ENCODE measurements around the gene GIT1. TPM values are rescaled to one million over a fixed set of nuclear protein-coding genes. Genes with fewer than 3 reads are reported as not detected.
A peak's percentile ranks its signal among the peaks of the same experiment; 100 is the strongest.

The GIT1 gene
- total and polyA plus RNA-seq, 7 experiments from 2014 or later = 6.8 to 76.3 (median 49.1) TPM

DNA sequence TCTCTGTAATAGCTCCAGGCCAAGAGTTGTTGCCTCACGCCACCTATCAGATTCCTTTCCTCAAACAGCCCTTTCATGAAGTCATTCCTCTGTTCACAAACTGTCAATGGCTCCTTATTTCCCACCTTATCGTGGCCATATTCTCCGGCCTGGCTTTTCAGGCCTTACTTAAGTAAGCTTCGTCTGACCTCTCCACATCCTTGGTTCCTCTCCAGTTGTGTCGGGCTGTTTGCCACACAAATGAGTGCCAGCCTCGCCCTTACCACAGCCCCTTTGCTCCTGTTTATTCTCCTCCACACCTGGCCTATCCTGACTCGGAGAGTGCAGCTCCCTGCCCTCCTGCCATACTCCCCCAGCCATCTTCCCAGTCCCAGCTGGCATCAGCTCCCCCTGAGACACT lies 18.9 kb downstream of the GIT1 start:
- no peak overlapping the region for H3K4me3 ChIP-seq (ENCODE audit: low read length)
- peak overlapping the region in 8 of 9 donors; percentile 12 to 79 (median 52) for H3K27ac Mint-ChIP-seq
- H3K4me1 ChIP-seq (ENCODE audit: control insufficient read depth in 2 of 2, insufficient read depth in 2 of 2, low read length in 2 of 2) = peaks cover 9 to 12% of the 10 kb centered on the region in 2 donors
- no peak for DNase-seq
- no peaks in the 10 kb centered on the region for H3K27me3 Mint-ChIP-seq
- ChIA-PET POLR2A (interaction anchor here (0.6 to 6.0 kb wide), 3 partner anchors 9 to 908 kb away, joined by 3 to 59 read pairs (median 4); no protein-coding TSS in a partner anchor), CTCF (interaction anchor here (1.2 to 2.9 kb wide), 4 partner anchors 10 to 47 kb away, joined by 3 to 12 read pairs (median 8); no protein-coding TSS in a partner anchor)
- no peaks in the 10 kb centered on the region for H3K27me3 ChIP-seq (ENCODE audit: control insufficient read depth in 2 of 2, insufficient read depth in 2 of 2, low read length in 2 of 2)
- peaks cover 0 to 3% (median 0%) of the 10 kb centered on the region in 11 donors for H3K9me3 Mint-ChIP-seq
- peak overlapping the region; percentile 17 to 65 (median 42) for H3K4me3 Mint-ChIP-seq
- peaks cover 0 to 30% (median 4%) of the 10 kb centered on the region in 3 experiments for H3K36me3 ChIP-seq (ENCODE audit: control insufficient read depth in 2 of 3, insufficient read depth in 3 of 3, low read length in 3 of 3)
- ATAC-seq = no peak
- no peaks in the 10 kb centered on the region for H3K9me3 ChIP-seq (ENCODE audit: control insufficient read depth in 2 of 3, low read length in 3 of 3)
- H3K4me1 Mint-ChIP-seq = peaks cover 23 to 28% (median 24%) of the 10 kb centered on the region in 7 donors
- H3K36me3 Mint-ChIP-seq = peaks cover 0 to 8% (median 0%) of the 10 kb centered on the region in 5 donors
- intact Hi-C loops (cut with micrococcal nuclease) = no loop called here
- H3K27ac ChIP-seq (ENCODE audit: low read depth, low read length) = no peak overlapping the region

DNA sequence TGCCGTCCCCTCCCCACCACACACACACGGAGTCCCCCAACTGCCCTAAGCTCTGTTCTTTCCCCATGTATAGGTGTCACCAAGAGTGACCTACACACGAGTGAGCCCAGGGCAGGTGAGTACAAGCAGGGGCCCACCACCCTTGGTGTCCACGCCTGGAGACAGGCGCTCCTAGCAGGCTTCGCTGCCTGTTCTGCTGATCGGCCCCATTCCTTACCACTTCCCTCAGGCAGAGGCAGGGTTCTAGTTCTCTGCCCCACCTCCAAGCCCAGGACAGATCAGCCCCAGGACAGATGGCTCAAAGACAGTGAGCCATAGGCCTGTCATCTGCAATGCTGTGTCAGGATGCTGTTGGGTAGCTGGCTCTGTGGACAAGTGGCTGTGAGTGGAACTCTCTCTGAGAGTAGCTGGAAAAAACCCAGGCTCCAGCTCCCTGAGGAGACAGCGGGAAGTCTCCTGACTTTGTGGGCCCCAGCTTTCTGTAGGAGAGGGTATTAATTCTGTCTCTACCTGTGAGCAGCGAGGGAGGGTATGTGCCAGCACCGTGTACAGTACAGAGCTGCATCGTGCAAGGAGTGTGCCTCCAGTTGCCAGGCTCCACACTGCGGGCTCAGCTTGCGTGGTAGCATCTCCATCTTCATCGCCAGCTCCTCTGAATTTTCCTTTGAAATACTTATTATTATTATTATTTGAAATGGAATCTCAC lies 20.1 kb downstream of the GIT1 start:
- Histone ChIP-seq H3K27me3 (ENCODE audit: control insufficient read depth in 2 of 2, insufficient read depth in 2 of 2, low read length in 2 of 2) (no peaks in the 10 kb centered on the region), H3K27ac (ENCODE audit: low read depth, low read length) (peak overlapping the region; percentile 68), H3K4me1 (ENCODE audit: control insufficient read depth in 2 of 2, insufficient read depth in 2 of 2, low read length in 2 of 2) (peaks cover 12 to 23% of the 10 kb centered on the region in 2 donors), H3K9me3 (ENCODE audit: control insufficient read depth in 2 of 3, low read length in 3 of 3) (no peaks in the 10 kb centered on the region), H3K4me3 (ENCODE audit: low read length) (peak overlapping the region; percentile 66), H3K36me3 (ENCODE audit: control insufficient read depth in 2 of 3, insufficient read depth in 3 of 3, low read length in 3 of 3) (peaks cover 0 to 18% (median 4%) of the 10 kb centered on the region in 3 experiments)
- DNase-seq (no peak), ATAC-seq (no peak)
- intact Hi-C loops (cut with micrococcal nuclease) = loop anchor here (2.0 to 10.0 kb wide), 6 partner anchors 191 to 922 kb away; partner anchors contain the start of genes PHF12 (in 2 of the 2), BLTP2 (in 1 of the 2), NUFIP2 (in 1 of the 2) and SSH2 (in 1 of the 2)
- POLR2A ChIA-PET = interaction anchor here (0.9 to 6.0 kb wide), 7 partner anchors 8 to 360 kb away, joined by 3 to 59 read pairs (median 4); partner anchors contain the start of gene SSH2
- H3K36me3 Mint-ChIP-seq = peaks cover 0 to 4% (median 0%) of the 10 kb centered on the region in 5 donors
- no peaks in the 10 kb centered on the region for H3K27me3 Mint-ChIP-seq
- CTCF ChIA-PET = interaction anchor here (0.5 to 2.9 kb wide), 9 partner anchors 8 to 170 kb away, joined by 3 to 12 read pairs (median 4); partner anchors contain the start of gene ANKRD13B
- H3K9me3 Mint-ChIP-seq = peaks cover 0 to 3% (median 0%) of the 10 kb centered on the region in 11 donors
- peaks cover 24 to 36% (median 25%) of the 10 kb centered on the region in 7 donors for H3K4me1 Mint-ChIP-seq
- peak overlapping the region; percentile 84 to 99 (median 90) for H3K4me3 Mint-ChIP-seq
- peak overlapping the region in 8 of 9 donors; percentile 67 to 90 (median 83) for H3K27ac Mint-ChIP-seq

DNA sequence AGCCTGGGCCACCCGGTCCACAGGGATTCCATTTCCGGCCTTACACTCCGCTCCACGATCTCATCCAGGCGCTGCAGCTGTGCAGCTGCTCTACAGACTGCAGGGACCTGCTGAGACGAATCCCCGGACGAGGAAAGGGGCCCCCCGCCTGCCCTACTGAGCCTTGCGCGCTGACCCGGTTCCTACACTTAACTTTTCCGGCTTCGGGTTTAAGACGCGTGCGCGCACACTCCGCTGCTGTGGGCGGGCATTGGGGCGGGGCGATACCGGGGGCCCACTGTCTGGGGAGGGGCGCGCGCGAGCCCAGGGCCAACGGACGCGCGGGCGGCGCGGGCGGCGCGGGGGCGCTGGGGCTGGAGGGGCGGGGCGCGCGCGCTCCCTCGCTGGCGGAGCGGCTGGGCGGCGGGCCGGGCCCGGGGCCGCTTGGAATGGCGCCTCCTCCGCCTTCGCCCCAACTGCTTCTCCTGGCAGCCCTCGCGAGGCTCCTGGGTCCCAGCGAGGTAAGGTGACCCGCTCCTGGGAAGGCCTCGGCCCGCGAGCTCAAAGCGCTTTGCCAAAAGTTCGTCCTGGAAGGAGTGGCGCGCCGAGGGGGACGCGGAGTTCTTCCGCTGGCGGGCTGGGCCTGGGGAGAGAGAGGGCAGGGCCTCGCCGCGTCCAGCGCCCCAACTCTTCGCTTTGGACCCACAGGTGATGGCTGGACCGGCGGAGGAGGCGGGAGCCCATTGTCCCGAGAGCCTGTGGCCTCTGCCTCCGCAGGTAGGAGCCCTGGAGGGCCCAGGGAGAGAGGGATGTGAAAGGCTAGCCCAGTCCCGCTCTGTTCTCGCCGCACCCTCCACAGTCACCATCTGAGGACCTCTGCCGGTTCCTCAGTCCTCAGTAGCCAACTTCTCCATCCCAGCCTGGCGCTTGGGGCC lies 20.9 kb downstream of the GIT1 start, which contains the start of gene TP53I13:
Gene TP53I13, plus strand, starts transcription at position 371 of the 914 bp plus-strand sequence. Its CDS starts 58 bp downstream, at position 429.
- DNase-seq (peak; percentile 65 to 90 (median 81)), ATAC-seq (peak; percentile 81)
- H3K9me3 ChIP-seq (ENCODE audit: control insufficient read depth in 2 of 3, low read length in 3 of 3) = no peaks in the 10 kb centered on the region
- Mint-ChIP-seq H3K9me3 (peaks cover 0 to 3% (median 0%) of the 10 kb centered on the region in 11 donors), H3K27ac (peak within 1 kb of the TSS; percentile 82 to 97 (median 92)), H3K36me3 (peaks cover 0 to 7% (median 0%) of the 10 kb centered on the region in 5 donors), H3K27me3 (no peaks in the 10 kb centered on the region), H3K4me1 (peaks cover 21 to 42% (median 32%) of the 10 kb centered on the region in 7 donors), H3K4me3 (peak within 1 kb of the TSS; percentile 88 to 99 (median 95))
- H3K4me3 ChIP-seq (ENCODE audit: low read length) = peak within 1 kb of the TSS; percentile 89
- H3K27me3 ChIP-seq (ENCODE audit: control insufficient read depth in 2 of 2, insufficient read depth in 2 of 2, low read length in 2 of 2) = no peaks in the 10 kb centered on the region
- H3K36me3 ChIP-seq (ENCODE audit: control insufficient read depth in 2 of 3, insufficient read depth in 3 of 3, low read length in 3 of 3) = peaks cover 0 to 10% (median 0%) of the 10 kb centered on the region in 3 experiments
- intact Hi-C loops (cut with micrococcal nuclease) = loop anchor here (1.0 to 10.0 kb wide), 13 partner anchors 12 to 921 kb away; partner anchors contain the start of genes GIT1 (in 2 of the 2), PHF12 (in 2 of the 2), TAOK1 (in 2 of the 2) and BLTP2 (in 1 of the 2)
- ChIA-PET POLR2A (interaction anchor here (0.5 to 6.0 kb wide), 10 partner anchors 9 to 361 kb away, joined by 3 to 59 read pairs (median 3); partner anchors contain the start of gene SSH2), CTCF (interaction anchor here (0.5 to 2.9 kb wide), 9 partner anchors 9 to 358 kb away, joined by 3 to 12 read pairs (median 3); partner anchors contain the start of gene ANKRD13B)
- H3K4me1 ChIP-seq (ENCODE audit: control insufficient read depth in 2 of 2, insufficient read depth in 2 of 2, low read length in 2 of 2) = peaks cover 12 to 30% of the 10 kb centered on the region in 2 donors
- peak within 1 kb of the TSS; percentile 78 for H3K27ac ChIP-seq (ENCODE audit: low read depth, low read length)

DNA sequence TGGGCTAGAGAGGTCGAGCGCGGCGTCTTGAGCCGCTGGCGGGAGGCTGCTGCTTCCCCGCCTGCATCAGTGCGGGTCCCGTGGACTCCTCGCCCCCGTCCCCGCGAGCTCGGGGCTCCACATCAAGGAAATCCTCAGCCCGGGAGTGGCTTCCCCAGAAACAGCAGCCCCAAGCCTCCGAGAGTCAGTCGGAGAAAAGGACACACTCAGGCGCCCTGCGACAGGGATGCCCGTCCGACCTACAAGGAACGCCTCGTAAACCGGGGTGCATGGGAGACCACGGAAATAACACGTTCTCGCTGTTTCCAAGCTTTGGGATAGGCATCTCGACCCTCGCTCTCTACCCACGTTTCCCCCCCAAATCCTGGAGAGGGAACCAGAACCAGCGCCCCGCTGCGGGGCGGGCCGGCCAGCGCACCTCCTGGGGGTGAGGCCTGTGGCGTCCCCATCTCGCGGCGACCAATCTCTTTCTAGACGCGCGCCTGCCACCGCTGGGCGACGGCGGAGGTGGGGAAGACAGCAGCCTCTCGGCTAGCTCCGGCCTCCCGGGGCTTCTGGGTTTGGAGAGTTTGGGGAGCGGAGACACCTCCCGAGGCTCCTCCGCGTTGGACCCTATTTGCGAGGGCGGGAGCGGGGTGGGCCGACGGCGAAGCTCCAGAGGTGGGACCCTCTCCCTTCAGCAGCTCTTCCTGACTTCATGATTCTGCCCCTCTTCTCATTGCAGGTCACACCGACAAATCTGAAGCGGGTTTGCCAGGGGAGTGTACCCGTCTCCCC lies 21.7 kb downstream of the GIT1 start:
- H3K27me3 ChIP-seq (ENCODE audit: control insufficient read depth in 2 of 2, insufficient read depth in 2 of 2, low read length in 2 of 2) = no peaks in the 10 kb centered on the region
- H3K27ac Mint-ChIP-seq = peak overlapping the region; percentile 82 to 97 (median 92)
- ATAC-seq (peak; percentile 74), DNase-seq (peak; percentile 56 to 82 (median 63))
- H3K36me3 Mint-ChIP-seq = peaks cover 0 to 9% (median 0%) of the 10 kb centered on the region in 5 donors
- POLR2A ChIA-PET = interaction anchor here (0.5 to 6.0 kb wide), 12 partner anchors 10 to 362 kb away, joined by 3 to 59 read pairs (median 4); partner anchors contain the start of genes SSH2 and TAOK1
- H3K4me3 ChIP-seq (ENCODE audit: low read length) = peak overlapping the region; percentile 89
- peaks cover 12 to 30% of the 10 kb centered on the region in 2 donors for H3K4me1 ChIP-seq (ENCODE audit: control insufficient read depth in 2 of 2, insufficient read depth in 2 of 2, low read length in 2 of 2)
- peak overlapping the region; percentile 88 to 99 (median 95) for H3K4me3 Mint-ChIP-seq
- H3K27ac ChIP-seq (ENCODE audit: low read depth, low read length) = peak overlapping the region; percentile 78
- CTCF ChIA-PET = interaction anchor here (0.6 to 1.5 kb wide), 4 partner anchors 34 to 358 kb away, joined by 3 to 5 read pairs (median 4); no protein-coding TSS in a partner anchor
- H3K36me3 ChIP-seq (ENCODE audit: control insufficient read depth in 2 of 3, insufficient read depth in 3 of 3, low read length in 3 of 3) = peaks cover 0 to 4% (median 0%) of the 10 kb centered on the region in 3 experiments
- peaks cover 0 to 3% (median 0%) of the 10 kb centered on the region in 11 donors for H3K9me3 Mint-ChIP-seq
- no peaks in the 10 kb centered on the region for H3K9me3 ChIP-seq (ENCODE audit: control insufficient read depth in 2 of 3, low read length in 3 of 3)
- peaks cover 16 to 41% (median 35%) of the 10 kb centered on the region in 7 donors for H3K4me1 Mint-ChIP-seq
- intact Hi-C loops (cut with micrococcal nuclease) = loop anchor here (1.0 to 10.0 kb wide), 15 partner anchors 13 to 920 kb away; partner anchors contain the start of genes GIT1 (in 2 of the 2), NUFIP2 (in 2 of the 2), PHF12 (in 2 of the 2) and TAOK1 (in 2 of the 2)
- no peaks in the 10 kb centered on the region for H3K27me3 Mint-ChIP-seq

DNA sequence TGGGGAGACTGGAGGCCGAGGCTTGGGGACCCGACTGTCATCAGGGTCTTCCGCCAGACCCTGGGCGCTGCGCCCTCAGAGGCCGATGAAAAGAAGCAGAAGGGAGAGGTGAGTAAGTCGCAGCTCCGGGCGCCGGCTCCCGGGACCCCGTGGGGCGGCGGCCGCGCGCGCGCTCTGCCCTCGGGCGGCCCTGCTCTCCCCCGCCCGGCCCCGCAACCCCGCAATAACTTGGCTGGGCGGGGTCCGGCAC lies 22.2 kb downstream of the GIT1 start:
- ChIA-PET POLR2A (interaction anchor here (0.5 to 6.0 kb wide), 7 partner anchors 10 to 551 kb away, joined by 3 to 59 read pairs (median 4); partner anchors contain the start of gene TAOK1), CTCF (interaction anchor here (1.2 kb wide), 1 partner anchor 50 kb away, joined by 3 read pairs; no protein-coding TSS in a partner anchor)
- Histone ChIP-seq H3K36me3 (ENCODE audit: control insufficient read depth in 2 of 3, insufficient read depth in 3 of 3, low read length in 3 of 3) (peaks cover 0 to 4% (median 0%) of the 10 kb centered on the region in 3 experiments), H3K9me3 (ENCODE audit: control insufficient read depth in 2 of 3, low read length in 3 of 3) (no peaks in the 10 kb centered on the region), H3K27me3 (ENCODE audit: control insufficient read depth in 2 of 2, insufficient read depth in 2 of 2, low read length in 2 of 2) (no peaks in the 10 kb centered on the region), H3K27ac (ENCODE audit: low read depth, low read length) (peak overlapping the region; percentile 78), H3K4me3 (ENCODE audit: low read length) (peak overlapping the region; percentile 89), H3K4me1 (ENCODE audit: control insufficient read depth in 2 of 2, insufficient read depth in 2 of 2, low read length in 2 of 2) (peaks cover 12 to 30% of the 10 kb centered on the region in 2 donors)
- peaks cover 16 to 45% (median 36%) of the 10 kb centered on the region in 7 donors for H3K4me1 Mint-ChIP-seq
- peak overlapping the region in 3 of 9 donors; percentile 63 to 90 (median 88) for H3K27ac Mint-ChIP-seq
- peak overlapping the region; percentile 76 to 99 (median 94) for H3K4me3 Mint-ChIP-seq
- no peak for ATAC-seq
- intact Hi-C loops (cut with micrococcal nuclease) = loop anchor here (1.0 to 10.0 kb wide), 7 partner anchors 30 to 920 kb away; partner anchors contain the start of genes NUFIP2 (in 2 of the 2), PHF12 (in 2 of the 2), BLTP2 (in 1 of the 2) and SSH2 (in 1 of the 2)
- no peaks in the 10 kb centered on the region for H3K27me3 Mint-ChIP-seq
- peaks cover 0 to 12% (median 0%) of the 10 kb centered on the region in 5 donors for H3K36me3 Mint-ChIP-seq
- peaks cover 0 to 3% (median 0%) of the 10 kb centered on the region in 11 donors for H3K9me3 Mint-ChIP-seq
- no peak for DNase-seq
